GM13976 (cell line): ENCODE data around the gene AMZ1.
A peak's percentile ranks its signal among the peaks of the same experiment; 100 is the strongest.

Source experiments
- DNase-seq: peaks from one replicate; pipeline ENCODE4 v3.0.0; 2012; ENCODE audit warnings: low spot score
- in situ Hi-C: fragments of 300-500 bp; cut with MboI; formaldehyde crosslinking; loops from one replicate; pipeline ENCODE4 v1.12.0; 2022; ENCODE audit warnings: low sequenced_read_pairs, mixed read lengths, inconsistent platforms; ENCODE audit not compliant: unreplicated experiment
- TF ChIP-seq, protein P1 (sequence below): IDR thresholded peaks from 2 replicates; pipeline ENCODE4 v1.5.1; 2012; ENCODE audit warnings: borderline replicate concordance, mild to moderate bottlenecking; ENCODE audit not compliant: insufficient read depth; ENCODE audit errors: extremely low read depth, missing control alignments, control extremely low read depth

The AMZ1 gene

DNA sequence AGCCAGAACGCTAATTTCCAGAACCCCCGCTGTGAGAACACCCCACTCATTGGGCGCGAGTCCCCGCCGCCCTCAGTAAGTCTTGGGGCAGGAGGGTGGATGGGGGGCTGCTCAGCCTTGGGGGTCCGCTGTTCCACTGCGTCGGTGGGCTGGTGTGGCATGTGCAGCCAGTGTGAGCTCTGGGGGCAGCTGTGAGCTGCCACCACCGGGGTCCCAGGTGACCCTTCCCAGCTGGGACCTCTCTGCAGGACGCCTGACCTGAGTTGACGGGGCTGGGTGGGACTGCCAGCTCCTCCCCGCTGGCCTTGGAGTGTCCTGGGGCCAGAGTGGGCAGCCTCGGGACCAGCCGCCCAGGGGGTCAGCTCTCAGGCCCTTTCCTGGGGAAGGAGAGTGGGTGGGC lies 29.1 kb upstream of the AMZ1 start:
- in situ Hi-C loops = no loop called here
- DNase-seq = no peak
- TF ChIP-seq, protein P1, sequence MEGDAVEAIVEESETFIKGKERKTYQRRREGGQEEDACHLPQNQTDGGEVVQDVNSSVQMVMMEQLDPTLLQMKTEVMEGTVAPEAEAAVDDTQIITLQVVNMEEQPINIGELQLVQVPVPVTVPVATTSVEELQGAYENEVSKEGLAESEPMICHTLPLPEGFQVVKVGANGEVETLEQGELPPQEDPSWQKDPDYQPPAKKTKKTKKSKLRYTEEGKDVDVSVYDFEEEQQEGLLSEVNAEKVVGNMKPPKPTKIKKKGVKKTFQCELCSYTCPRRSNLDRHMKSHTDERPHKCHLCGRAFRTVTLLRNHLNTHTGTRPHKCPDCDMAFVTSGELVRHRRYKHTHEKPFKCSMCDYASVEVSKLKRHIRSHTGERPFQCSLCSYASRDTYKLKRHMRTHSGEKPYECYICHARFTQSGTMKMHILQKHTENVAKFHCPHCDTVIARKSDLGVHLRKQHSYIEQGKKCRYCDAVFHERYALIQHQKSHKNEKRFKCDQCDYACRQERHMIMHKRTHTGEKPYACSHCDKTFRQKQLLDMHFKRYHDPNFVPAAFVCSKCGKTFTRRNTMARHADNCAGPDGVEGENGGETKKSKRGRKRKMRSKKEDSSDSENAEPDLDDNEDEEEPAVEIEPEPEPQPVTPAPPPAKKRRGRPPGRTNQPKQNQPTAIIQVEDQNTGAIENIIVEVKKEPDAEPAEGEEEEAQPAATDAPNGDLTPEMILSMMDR = no peak

DNA sequence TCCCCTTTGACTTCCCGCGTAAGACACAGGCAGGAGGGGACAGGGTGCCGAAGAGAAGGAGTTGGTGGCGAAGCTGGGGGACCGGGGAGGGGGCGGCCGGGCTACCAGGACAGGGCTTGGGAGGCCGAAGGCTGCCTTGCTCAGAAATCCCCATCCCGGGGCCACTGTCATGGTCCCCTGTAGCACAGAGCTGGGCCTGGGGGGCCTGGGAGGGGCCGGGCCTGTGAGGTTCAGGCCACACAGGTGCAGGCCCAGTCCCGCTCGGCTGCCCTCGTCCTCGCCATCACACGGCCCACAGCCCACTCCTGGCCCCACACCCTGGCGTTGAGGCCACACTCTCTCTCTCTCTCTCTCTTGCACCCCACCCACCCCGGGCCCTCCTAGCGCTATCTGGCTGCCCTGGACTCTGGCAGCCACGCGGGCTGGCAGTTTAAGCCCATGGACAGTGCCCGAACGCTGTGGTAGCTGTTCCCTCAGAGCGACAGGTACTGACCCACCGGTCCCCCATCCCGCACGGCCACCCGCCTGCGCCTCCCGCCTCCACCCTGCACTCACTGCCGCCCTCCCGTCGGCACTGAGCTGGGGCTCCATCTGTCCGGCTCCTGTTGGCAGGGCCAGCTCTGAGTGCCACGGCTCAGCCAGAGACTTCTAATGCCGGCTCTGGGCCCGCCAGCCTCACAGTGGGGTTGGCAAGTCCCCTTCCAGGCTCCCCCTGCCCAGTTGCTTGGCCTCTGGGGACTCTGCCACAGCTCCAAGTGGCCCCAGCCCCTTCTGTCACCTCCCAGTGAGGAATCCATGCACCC lies 28.2 kb upstream of the AMZ1 start:
- in situ Hi-C loops = no loop called here
- DNase-seq = no peak
- TF ChIP-seq, protein P1 = no peak

DNA sequence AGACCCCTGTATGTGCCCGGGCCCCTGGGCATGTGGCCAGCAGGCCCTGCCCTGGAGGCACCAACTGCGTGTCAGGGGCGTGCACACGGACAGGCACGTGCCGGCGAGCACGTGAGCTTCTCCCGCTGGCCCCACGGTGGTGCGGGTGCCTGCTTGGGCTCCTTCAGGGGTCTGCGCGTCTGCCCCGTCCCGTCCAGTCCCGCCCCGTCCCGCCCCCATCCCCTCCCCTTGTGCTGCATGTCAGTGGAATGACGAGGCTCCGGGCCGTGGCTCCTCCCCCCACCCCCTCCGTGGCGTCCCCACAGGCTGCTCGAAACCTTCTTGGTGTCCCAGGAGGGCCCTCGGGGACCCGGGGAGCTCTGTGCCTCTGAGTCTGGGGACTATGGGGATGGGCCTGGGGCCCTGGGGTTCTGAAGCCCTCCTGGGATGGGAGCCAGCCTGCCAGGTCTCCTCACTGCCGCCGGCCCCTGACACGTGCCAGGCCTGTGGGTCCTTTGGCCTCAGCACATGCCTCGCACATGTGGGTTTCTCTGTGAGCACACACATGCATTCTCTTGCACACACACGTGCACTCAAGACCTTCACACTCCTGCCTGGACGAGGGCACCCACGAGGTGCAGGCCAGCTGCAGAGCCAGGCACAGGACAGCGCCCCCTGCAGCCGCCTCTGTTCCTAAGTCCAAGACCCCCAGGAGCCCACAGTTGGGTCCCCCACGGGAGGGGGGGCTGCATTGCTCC lies 27.5 kb upstream of the AMZ1 start:
- in situ Hi-C loops = no loop called here
- DNase-seq = no peak
- TF ChIP-seq, protein P1 = no peak

DNA sequence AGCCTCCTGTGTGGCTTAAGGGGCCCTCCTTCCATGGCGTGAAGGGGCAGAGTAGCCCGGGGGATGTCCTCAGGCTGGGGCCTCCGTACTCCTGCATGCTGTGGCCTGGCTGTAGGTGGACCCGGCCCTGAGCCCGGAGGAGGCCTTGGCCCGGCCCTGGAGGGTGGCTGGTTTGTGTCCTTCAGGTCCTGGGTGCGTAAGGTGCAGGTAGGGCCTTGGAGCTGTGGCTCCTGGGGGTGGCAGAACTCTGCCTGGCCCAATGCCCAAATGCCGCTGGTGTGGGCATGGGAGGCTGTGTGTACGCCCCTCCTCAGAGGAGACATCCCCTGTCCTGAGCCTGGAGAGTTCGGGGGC lies 26.9 kb upstream of the AMZ1 start:
- no peak for DNase-seq
- in situ Hi-C loops = no loop called here
- TF ChIP-seq, protein P1 = no peak

DNA sequence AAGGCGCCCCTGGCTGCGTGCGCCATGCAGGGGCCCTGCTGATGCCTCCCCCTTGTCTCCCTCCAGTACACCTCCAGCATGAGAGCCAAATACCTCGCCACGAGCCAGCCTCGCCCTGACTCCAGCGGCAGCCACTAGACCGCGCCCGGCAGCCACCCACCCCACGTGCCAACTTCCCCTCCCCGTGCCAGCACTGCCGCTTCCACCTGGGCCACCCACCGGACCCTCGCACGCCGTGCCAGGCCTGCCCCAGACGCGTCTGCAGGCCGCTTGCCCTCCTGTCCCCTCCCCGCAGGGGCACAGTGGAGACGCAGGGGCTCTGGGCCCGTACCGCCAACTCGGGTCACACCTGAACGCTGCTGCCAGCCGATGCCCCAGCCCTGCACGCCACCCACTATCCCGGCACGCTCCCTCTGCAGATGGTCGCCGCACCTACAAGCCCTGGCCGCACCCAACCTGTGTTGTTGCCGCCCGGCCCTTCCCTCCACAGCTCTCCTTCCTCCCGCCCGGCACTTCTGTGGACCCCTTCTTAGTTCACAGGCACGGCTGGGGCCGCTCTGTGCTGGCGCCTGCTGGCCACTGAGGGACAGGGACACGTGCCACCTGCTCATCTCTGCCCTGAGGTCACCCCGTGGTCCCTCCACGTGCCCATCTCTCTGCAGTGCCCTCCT lies 26.3 kb upstream of the AMZ1 start:
- TF ChIP-seq, protein P1 = peak; percentile 19
- DNase-seq = no peak
- in situ Hi-C loops = no loop called here

DNA sequence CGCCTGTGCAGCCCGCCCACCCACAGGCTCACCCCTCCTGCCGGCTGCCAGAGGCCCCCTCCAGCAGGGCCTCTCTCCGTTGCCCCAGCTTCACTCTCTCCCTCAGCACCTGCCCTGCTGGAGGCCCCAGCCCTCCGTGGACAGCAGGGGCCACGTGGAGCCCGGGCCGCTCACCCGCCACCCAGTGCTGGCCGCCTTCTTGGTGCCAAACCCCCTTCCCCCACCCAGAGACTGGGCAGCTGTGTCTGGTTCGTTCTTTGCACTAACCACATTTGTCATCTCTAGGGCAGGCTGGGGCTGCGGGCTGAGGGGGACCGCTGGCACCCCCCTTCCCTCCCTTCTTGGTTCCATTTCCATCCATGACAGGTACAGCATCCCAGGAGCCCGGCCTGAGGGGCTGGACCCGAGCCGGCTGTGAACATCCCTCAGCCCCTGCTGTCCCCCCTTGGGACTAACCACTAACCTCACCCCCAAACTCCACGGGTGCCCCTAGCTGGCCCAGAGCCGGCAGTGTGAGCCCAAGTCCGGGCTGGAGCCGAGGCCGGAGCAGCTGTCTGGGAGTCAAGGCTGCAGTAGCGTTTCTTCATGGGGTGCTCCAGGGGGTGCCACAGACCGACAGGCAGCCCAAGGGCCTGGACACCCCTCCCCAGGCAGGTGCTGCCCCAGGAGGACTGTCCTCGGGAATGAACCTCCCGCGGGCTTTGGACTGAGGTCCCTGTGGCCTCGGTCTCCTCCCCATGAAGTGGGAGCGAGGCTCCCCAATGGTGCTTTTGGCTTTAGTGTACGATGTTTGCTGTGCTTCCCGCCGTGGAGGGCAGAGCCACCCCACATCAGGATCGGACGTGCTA lies 25.5 kb upstream of the AMZ1 start:
- in situ Hi-C loops = no loop called here
- DNase-seq = no peak

More for the DNA sequence above, 25.5 kb upstream of the AMZ1 start:
- TF ChIP-seq, protein P1 = no peak
